Right lobe of liver (tissue), 6 donors: ENCODE measurements around the gene ULK1. TPM values are rescaled to one million over a fixed set of nuclear protein-coding genes. Genes with fewer than 3 reads are reported as not detected.

ENCODE experiments used
- ATAC-seq, 4 donors: fragments of 200-7000 bp; cut with Tn5 transposase; one replicate each; pipeline ENCODE4 v1.9.1; 2020; ENCODE audit warnings: mild to moderate bottlenecking in 4 of 4, moderate library complexity in 4 of 4
- DNase-seq, 3 donors: peaks; one replicate each; pipeline ENCODE4 v3.0.0-alpha.2; 2020
- H3K27ac ChIP-seq, 3 donors: fragments of 200-600 bp; one replicate each; pipeline ENCODE4 v1.8.0; 2022
- H3K27me3 ChIP-seq, 2 donors: fragments of 200-600 bp; one replicate each; pipeline ENCODE4 v1.8.0; 2022
- H3K36me3 ChIP-seq, 4 donors: fragments of 200-600 bp; sonication (generic) in 1 of 4; one replicate each; pipeline versions ENCODE4 v1.5.1 to v1.8.0; 2017 to 2022; ENCODE audit warnings: control low read depth in 1 of 4
- H3K4me1 ChIP-seq, 4 donors: fragments of 200-600 bp; sonication (generic) in 1 of 4; one replicate each; pipeline versions ENCODE4 v1.5.1 to v1.8.0; 2017 to 2022; ENCODE audit warnings: control low read depth in 1 of 4
- H3K4me3 ChIP-seq, 3 donors: fragments of 200-600 bp; one replicate each; pipeline ENCODE4 v1.8.0; 2022
- H3K9me3 ChIP-seq, 4 donors: fragments of 200-600 bp; sonication (generic) in 1 of 4; one replicate each; pipeline versions ENCODE4 v1.5.1 to v1.8.0; 2017 to 2022; ENCODE audit warnings: control low read depth in 1 of 4
- POLR2A ChIP-seq: fragments of 450-650 bp; IDR thresholded peaks from one replicate; pipeline ENCODE4 v1.6.1; 2017; ENCODE audit warnings: antibody characterized with exemption, mild to moderate bottlenecking
- WGBS: methylation state at CpG from one replicate; pipeline ENCODE4 v1.1.6; 2018; ENCODE audit warnings: low coverage, low lambda C conversion rate; ENCODE audit not compliant: insufficient coverage; ENCODE audit errors: missing lambda C conversion rate; 5-methylcytosine and 5-hydroxymethylcytosine counted together
- intact Hi-C, 2 donors: fragments of 100-400 bp; cut with DNase I; formaldehyde crosslinking; loops; one replicate each; pipeline versions ENCODE4 v1.11.2 to v1.14.1; 2022
- total RNA-seq, 6 experiments: library from RNA; depleted of rRNA in 2 of 6; stranded (reverse); fragments of >200 nt in 2 of 6; fragmentation: NEBNext Ultra II Directional in 3 of 6; extraction: Animal tissue kit (Norgen Biotek cat#: 25700) in 3 of 6; gene quantifications; one replicate each; pipeline versions ENCODE4 v1.1.0 to v1.2.4, GENCODE V29; 2016 to 2023
- TF ChIP-seq, protein P1 (sequence below), 4 donors: fragments of 200-600 bp in 3 of 4; fragments of 450-650 bp in 1 of 4; IDR thresholded peaks; one replicate each; pipeline versions ENCODE4 v1.5.1 to v1.8.0; 2016 to 2022; ENCODE audit warnings: antibody characterized with exemption in 4 of 4, mild to moderate bottlenecking in 2 of 4
- donor health status: DM: no; HTN: yes; CAD: no.
- donor health status: DM: no; HTN: no; CAD: no.
- donor health status: DM: no; HTN: no; CAD: no.
- donor health status: DM: no; HTN: yes; CAD: no.
- donor health status: DM: no; HTN: yes; CAD: no.

ULK1 gene
- total RNA-seq, 6 experiments from 2014 or later = 14.5 to 39.0 (median 20.5) TPM

- Histone ChIP-seq H3K27me3 (no peaks in the 10 kb centered on the region), H3K9me3 (no peaks in the 10 kb centered on the region), H3K27ac (no peak overlapping the region), H3K4me3 (no peak overlapping the region), H3K36me3 (peaks cover 0 to 8% (median 4%) of the 10 kb centered on the region in 4 donors), H3K4me1 (peaks cover 0 to 2% (median 0%) of the 10 kb centered on the region in 4 donors)
- ATAC-seq (no peak), DNase-seq (no peak)
- TF ChIP-seq POLR2A = no peak
- TF ChIP-seq, protein P1, sequence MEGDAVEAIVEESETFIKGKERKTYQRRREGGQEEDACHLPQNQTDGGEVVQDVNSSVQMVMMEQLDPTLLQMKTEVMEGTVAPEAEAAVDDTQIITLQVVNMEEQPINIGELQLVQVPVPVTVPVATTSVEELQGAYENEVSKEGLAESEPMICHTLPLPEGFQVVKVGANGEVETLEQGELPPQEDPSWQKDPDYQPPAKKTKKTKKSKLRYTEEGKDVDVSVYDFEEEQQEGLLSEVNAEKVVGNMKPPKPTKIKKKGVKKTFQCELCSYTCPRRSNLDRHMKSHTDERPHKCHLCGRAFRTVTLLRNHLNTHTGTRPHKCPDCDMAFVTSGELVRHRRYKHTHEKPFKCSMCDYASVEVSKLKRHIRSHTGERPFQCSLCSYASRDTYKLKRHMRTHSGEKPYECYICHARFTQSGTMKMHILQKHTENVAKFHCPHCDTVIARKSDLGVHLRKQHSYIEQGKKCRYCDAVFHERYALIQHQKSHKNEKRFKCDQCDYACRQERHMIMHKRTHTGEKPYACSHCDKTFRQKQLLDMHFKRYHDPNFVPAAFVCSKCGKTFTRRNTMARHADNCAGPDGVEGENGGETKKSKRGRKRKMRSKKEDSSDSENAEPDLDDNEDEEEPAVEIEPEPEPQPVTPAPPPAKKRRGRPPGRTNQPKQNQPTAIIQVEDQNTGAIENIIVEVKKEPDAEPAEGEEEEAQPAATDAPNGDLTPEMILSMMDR (IDR thresholded peaks at IDR 0.05) = no peak
- intact Hi-C loops = no loop called here
- WGBS = no CpG with 5 or more reads among the region's 25 CpGs
Observed at GRCh38 chr12:131902332-131903241, 8.2 kb downstream of the ULK1 start.

DNA sequence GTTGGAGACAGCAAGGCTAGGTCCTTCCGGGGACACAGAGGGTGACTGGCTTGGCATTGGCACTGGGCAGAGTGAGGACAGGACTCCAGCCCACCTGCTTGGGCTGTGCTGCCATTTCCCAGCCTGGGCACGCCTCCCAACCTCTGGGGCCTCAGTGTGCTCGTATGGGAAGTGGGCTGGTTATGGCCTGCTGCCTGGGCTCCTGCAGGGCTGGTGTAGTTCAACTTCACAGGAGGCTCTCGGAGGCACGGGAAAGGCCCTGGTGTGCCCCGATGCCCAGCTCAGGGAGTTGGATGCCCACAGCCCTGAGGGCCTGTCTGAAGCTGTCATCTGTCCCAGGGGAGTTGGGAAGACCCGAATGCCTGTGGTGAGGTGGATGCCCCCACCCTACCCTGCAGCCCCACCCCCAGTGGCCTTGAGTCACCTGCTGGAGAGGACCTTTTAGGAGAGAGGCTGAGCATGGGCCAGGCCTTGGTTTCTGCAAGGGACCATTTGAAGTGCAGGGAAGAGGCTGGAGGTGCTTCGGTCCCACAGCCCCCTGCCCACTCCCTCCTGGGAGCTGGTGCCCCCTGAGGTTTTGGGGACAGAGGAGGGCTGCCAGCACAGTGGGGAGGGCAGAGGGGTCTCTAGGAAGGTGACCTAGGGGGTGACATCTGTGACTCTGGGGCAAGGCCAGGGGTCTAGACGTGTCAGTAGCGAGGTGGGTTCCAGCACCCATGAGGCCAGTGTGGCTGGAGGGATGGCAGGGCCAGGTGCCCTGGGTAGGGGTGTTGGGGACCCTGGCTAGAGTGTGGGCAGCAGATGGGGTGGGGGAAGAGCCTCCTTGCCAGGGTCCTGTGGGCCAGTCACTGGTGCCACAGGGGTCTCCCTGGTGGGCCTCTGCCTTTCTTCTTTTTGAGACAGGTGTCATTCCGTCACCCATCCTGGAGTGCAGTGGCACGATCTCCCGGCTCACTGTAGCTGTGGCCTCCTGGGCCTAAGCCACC lies 9.1 kb downstream of the ULK1 start:
- Histone ChIP-seq H3K27ac (no peak overlapping the region), H3K4me1 (no peaks in the 10 kb centered on the region), H3K36me3 (peaks cover 0 to 14% (median 6%) of the 10 kb centered on the region in 4 donors), H3K27me3 (no peaks in the 10 kb centered on the region), H3K4me3 (no peak overlapping the region), H3K9me3 (no peaks in the 10 kb centered on the region)
- intact Hi-C loops = no loop called here
- ATAC-seq (no peak), DNase-seq (no peak)
- TF ChIP-seq POLR2A = no peak
- TF ChIP-seq, protein P1 (IDR thresholded peaks at IDR 0.05) = no peak
- WGBS = 100% methylated on average over 1 of the region's 13 CpGs

GRCh38 chr12:131904346-131904745 lies 9.9 kb downstream of the ULK1 start:
- Histone ChIP-seq H3K36me3 (peaks cover 0 to 22% (median 11%) of the 10 kb centered on the region in 4 donors), H3K27me3 (no peaks in the 10 kb centered on the region), H3K27ac (no peak overlapping the region), H3K4me3 (no peak overlapping the region), H3K9me3 (no peaks in the 10 kb centered on the region), H3K4me1 (no peaks in the 10 kb centered on the region)
- TF ChIP-seq POLR2A = no peak
- TF ChIP-seq, protein P1 (IDR thresholded peaks at IDR 0.05) = no peak
- no peak for ATAC-seq
- intact Hi-C loops = no loop called here
- no peak for DNase-seq
- WGBS = 80% methylated on average over 1 of the region's 5 CpGs

DNA sequence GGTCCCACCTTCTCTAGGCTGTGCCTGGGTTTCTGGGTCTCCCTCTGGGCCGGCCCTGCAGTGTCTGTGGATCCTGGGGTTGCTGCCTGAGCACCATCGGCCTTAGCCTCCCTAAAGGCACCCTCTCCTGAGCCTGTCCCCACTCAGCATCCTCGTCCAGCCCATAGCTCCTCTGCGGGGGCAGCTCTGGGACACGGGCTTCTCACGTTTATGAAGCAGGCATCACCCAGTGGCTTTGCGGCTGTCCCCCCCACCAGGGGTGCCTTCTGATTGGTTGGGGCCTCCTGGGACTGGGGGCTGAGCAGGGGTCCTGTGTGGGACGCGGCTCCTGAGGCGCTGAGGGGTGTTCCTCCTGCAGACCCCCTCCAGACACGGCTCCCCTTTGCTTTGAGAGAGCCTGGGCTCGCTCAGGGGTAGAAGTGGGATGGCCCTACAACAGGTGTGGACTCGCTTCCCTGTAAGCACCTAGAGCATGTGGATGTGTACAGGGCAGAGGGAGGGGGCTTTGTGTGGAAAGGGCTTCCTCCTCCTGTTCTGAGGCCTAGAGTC lies 10.7 kb downstream of the ULK1 start:
- intact Hi-C loops = no loop called here
- Histone ChIP-seq H3K36me3 (peaks cover 0 to 30% (median 16%) of the 10 kb centered on the region in 4 donors), H3K27ac (no peak overlapping the region), H3K9me3 (no peaks in the 10 kb centered on the region), H3K4me1 (no peaks in the 10 kb centered on the region), H3K27me3 (no peaks in the 10 kb centered on the region), H3K4me3 (no peak overlapping the region)
- ATAC-seq (no peak), DNase-seq (no peak)
- WGBS = no CpG with 5 or more reads among the region's 13 CpGs
- no peak for TF ChIP-seq POLR2A
- TF ChIP-seq, protein P1 (IDR thresholded peaks at IDR 0.05) = no peak
